Left renal pelvis (tissue), 4 donors: Measurements from ENCODE around the gene EML1. TPM values are rescaled to one million over a fixed set of nuclear protein-coding genes. Genes with fewer than 3 reads are reported as not detected.
A peak's percentile ranks its signal among the peaks of the same experiment; 100 is the strongest.

Source experiments
- DNase-seq, 4 donors: peaks; one replicate each; pipeline ENCODE4 v3.0.0-alpha.2; 2013; ENCODE audit warnings: low read depth in 4 of 4, low spot score in 3 of 4
- polyA plus RNA-seq, 4 donors: library from polyadenylated mRNA; unstranded; fragments of 120-200 nt; gene quantifications; one replicate each; pipeline ENCODE4 v1.2.1, GENCODE V29; 2013; ENCODE audit not compliant: insufficient read length in 4 of 4

The EML1 gene
- polyA plus RNA-seq, 4 donors: 30.3 to 47.0 (median 39.7) TPM

DNA sequence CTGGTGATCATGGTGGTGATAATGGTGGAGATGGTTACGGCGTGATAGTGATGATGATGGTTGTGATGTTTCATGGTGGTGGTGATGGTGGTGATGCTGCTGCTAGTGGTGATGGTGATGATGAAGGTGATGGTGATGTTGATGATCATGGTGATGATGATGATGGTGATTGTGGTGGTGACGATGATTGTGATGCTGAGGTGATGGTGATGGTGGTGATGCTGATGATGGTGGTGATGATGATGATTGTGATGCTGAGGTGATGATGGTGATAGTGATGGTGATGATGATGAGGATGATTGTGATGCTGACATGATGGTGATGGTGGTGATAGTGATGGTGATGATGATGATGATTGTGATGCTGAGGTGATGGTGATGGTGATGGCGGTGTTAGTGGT is 158.8 kb downstream of the EML1 start:
- no peak for DNase-seq

DNA sequence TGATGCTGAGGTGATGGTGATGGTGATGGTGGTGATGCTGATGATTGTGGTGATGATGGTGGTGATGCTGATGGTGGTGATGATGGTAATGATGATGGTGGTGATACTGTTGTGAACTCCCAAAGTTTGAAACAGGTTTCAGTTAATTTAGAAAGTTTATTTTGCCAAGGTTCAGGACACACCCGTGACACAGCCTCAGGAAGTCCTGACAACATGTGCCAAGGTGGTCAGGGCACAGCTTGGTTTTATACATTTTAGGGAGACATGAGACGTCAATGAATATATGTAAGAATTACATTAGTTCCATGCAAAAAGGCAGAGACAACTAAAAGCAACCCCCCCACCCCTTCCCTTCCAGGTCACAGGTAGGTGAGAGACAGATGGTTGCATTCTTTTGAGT is 159.2 kb downstream of the EML1 start:
- DNase-seq: no peak

- DNase-seq: no peak
Measured at GRCh38 chr14:99955826-99956455, 162.7 kb downstream of the EML1 start.

- no peak for DNase-seq
Measured at GRCh38 chr14:99958380-99958779, 165.2 kb downstream of the EML1 start.

DNA sequence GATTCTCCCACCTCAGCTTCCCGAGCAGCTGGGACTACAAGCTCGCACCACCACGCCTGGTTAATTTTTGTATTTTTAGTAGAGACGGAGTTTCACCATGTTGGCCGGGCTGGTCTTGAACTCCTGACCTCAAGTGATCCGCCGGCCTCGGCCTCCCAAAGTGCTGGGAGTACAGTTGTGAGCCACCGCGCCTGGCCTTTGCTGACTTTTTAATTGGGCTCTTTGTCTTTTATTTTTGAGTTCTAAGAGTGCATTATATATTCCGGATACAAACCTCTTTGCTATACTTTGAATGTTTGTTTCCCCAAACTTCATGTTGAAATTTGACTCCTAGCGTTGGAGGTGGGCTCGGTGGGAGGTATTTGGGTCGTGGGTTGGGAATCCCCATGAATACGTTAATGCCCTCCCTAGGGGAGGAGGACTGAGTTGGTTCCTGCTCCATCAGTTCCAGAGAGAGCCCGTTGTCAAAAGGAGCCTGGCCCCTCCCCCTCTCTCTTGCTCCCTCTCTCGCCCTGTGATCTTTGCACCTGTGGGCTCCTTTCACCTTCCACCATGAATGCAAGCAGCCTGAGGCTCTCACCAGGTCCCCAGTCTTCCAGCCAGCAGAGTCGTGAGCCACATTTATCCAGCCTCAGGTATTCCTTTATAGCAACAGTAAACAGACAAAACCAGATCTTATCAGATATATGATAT is 168.8 kb downstream of the EML1 start:
- no peak for DNase-seq

DNA sequence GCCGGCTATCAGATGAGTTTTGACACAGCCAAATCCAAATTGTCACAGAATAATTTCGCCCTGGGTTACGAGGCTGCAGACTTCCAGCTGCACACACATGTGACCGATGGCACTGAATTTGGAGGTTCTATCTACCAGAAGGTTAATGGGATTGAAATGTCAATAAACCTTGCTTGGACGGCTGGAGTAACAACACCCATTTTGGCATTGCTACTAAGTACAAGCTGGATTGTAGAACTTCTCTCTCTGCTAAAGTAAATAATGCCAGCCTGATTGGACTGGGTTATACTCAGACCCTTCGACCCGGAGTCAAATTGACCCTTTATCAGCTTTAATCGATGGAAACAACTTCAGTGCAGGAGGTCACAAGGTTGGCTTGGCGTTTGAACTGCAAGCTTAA is 171.8 kb downstream of the EML1 start:
- no peak for DNase-seq

DNA sequence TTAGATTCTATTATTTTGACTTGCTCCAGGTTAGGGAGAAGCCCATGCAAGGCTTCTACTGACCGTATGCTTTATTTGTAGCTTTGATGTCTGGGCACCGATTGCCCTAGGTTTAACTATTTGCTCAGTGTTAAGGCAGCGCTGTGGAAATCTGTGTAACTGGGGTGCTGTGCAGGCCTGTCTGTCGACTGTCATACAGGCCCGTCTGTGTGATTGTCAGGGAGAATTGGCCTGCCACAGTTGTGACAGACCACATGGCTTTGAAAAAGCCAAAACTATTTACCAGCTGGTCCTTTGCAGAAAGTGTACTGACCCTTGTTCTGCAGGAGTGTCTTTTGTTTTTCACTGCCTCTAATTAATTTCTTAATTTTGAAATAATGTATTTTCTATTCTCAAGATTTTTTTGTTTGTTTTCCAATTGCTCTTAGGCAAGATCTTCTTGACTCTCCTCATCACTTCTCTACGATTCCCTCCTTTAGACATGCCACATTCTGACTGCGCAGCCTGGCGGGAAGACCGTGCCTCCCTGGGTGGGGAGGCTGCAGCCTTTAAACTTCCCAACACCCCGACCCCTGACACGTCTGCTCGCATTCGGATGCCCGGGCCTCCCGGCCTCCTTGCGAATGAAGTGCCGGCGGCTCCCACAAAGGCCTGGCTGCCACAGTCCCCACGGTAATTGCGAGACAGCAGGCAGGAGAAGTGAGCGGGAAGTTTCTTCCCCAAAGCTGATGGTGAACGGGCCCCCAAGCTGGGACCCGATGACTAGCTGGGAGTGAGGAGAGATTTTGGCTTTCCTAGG is 173.0 kb downstream of the EML1 start:
- no peak for DNase-seq

- no peak for DNase-seq
Measured at GRCh38 chr14:99966912-99967311, 173.7 kb downstream of the EML1 start.

GRCh38 chr14:99968191-99968920 is 175.1 kb downstream of the EML1 start:
- DNase-seq: no peak

GRCh38 chr14:99968941-99969340 is 175.7 kb downstream of the EML1 start:
- no peak for DNase-seq

DNA sequence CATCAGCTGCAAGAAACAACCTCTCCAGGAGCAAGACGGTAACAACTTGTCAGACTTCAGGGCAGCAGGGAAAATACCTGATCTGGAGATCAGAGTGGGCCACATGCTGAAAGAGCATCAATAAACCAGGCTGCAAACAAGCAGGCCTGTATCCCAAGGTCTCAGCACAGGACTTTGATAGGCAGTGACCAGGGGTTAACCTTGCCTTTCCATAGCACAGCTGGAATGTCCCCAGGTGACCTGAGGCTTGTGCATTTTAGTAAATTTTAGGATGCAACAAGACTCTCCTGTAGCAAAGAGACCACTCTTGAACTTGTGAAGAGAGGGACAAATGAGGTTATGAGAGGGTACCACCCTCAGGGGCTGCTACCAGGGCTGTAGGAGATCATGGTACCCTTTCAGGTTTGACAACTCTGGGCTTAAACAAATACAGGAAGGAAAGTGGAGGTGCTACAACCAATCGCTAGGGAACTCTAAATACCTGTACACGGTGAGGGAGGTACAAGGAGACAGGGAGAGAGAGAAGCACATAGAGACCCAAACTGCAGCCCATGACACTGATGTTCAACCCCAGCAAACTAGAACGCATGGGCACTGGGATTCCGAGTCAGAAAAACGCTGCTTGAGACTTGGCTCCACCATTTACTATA is 176.6 kb downstream of the EML1 start:
- DNase-seq: no peak

GRCh38 chr14:99971087-99971940 is 178.1 kb downstream of the EML1 start:
- DNase-seq: peak; percentile 59 to 76 (median 74)

DNA sequence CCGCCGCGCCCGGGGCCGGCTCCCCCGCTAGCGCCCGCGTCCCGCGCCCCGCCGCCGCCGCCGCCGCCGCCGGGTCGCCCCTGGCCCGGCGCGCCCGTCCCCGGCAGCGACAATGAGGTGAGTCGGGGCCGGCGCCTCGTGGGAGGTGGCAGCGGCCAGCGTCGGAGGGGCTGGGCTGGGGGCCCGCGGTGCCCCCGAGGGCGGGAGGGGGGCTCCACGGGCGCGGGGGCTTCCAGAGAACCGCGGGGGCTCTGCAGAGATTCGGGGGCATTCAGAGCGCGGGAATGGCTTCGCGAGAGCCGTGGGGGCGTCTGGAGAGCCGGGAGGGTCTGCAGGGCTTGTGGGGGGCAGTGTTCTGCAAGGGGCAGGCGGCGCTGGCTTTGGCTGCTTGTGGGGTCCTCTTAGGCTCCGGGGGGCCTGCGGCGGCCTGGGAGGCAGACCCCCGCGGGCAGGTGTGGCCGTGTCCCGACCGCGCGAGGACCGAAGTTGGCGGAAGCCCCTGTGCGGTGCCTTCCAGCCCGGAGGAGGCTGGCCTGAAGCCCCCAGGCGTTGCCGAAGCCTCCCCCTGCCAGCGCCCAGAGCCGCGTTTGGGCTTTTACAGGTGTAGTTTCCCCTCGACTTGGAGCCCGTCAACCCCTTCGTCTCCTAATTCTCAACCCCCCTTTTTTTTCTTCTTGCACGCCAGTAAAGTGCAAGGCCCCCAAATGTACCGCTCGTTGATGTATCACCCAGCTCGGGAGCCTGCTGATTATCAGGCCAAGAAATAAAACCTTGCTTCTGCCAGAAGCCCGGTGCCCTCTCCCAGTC is 178.9 kb downstream of the EML1 start:
- DNase-seq: no peak

- DNase-seq: no peak
Measured at GRCh38 chr14:99972748-99973466, 179.7 kb downstream of the EML1 start.

DNA sequence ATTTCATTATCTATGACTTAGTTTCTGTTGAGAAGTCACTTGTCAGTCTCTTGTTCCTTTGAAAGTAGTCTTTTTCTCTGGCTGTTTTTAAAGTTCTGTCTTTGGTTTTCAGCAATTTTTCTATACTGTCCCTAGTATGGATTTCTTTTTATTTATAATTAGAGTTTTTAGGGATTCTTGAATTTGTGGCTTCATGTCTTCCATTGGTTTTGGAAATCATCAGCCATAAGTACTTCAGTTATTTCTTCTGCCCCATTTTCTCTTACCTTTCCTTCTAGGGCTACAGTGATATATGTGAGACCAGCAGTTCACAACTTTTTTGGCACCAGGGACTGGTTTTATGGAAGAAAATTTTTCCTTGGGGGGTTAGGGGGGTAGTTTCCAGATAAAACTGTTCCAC is 182.0 kb downstream of the EML1 start:
- no peak for DNase-seq

DNA sequence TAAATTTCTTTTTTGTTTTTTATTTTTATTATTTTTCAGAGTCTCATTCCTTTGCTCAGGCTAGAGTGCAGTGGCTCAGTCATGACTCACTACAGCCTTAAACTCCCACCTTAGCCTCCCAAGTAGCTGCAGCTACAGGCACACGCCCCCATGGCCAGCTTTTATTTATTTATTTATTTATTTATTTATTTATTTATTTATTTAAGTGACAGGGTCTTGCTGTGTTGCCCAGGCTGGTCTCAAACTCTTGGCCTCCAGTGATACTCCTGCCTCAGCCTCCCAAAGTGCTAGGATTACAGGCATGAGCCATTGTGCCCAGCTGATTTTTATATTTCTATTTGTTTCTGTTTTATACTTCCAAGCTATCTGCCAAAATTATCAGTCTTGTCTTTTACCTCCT is 182.8 kb downstream of the EML1 start:
- DNase-seq: no peak

DNA sequence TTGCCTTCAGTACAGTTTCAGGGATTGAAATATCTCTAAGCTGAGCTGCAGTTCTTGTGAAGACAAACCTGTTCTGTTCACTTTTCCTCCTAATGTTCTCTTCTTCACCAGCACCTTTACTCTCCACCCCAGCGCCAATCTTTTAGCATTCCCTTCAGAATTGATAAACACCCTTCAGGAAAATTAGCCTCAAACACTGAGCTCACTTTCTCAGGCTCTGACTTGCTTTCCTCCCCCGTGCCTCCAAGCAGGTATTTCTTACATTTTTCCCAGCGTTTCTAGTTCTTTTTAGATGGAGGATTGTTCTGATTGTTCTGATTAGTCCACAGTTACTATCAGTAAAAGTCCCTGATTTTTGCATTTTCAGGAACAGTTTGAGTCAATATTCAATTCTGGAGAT is 183.5 kb downstream of the EML1 start:
- no peak for DNase-seq

- DNase-seq: no peak
Measured at GRCh38 chr14:99980299-99980698, 187.1 kb downstream of the EML1 start.
